Activated naive CD4-positive, alpha-beta T cell treated with anti-CD3 and anti-CD28 coated beads, Interleukin-2, amount 10 ng/mL, durations not matched to agents 7 days and 5 days (primary cell): ENCODE results near the gene ETS2.
"Not testable (repeated sequence)": the region's sequence is repeated elsewhere in the genome, so short reads cannot be mapped to it uniquely, and the experiment has no call there.

Source experiments
- CTCF ChIA-PET: fragments of 350-600 bp; sonication (Branson Sonifier 250); formaldehyde crosslinking; loops from one replicate; lab custom pipeline; 2021; ENCODE audit warnings: antibody characterized with exemption; lab: Charles Lee
- DNase-seq: peaks from one replicate; pipeline ENCODE4 v3.0.0-alpha.2; 2020
- H3K27ac Mint-ChIP-seq: one replicate; pipeline ENCODE4 v1.8.0; 2021; ENCODE audit warnings: mild to moderate bottlenecking, moderate library complexity, mixed read lengths
- H3K27me3 Mint-ChIP-seq: one replicate; pipeline ENCODE4 v1.8.0; 2021; ENCODE audit warnings: mild to moderate bottlenecking, mixed read lengths
- H3K36me3 Mint-ChIP-seq: one replicate; pipeline ENCODE4 v1.8.0; 2021; ENCODE audit warnings: mixed read lengths
- H3K4me1 Mint-ChIP-seq: one replicate; pipeline ENCODE4 v1.8.0; 2021; ENCODE audit warnings: mixed read lengths
- H3K4me3 Mint-ChIP-seq: one replicate; pipeline ENCODE4 v1.8.0; 2021; ENCODE audit warnings: mild to moderate bottlenecking, moderate library complexity, mixed read lengths
- H3K9me3 Mint-ChIP-seq: one replicate; pipeline ENCODE4 v1.8.0; 2021; ENCODE audit warnings: mixed read lengths

ETS2 gene

GRCh38 chr21:38821959-38822682 is 16.4 kb downstream of the ETS2 start:
- Mint-ChIP-seq H3K9me3 (no peaks in the 10 kb centered on the region), H3K4me3 (no peak overlapping the region), H3K36me3 (peaks cover 65% of the 10 kb centered on the region), H3K27me3 (no peaks in the 10 kb centered on the region), H3K27ac (peak overlapping the region; percentile 42), H3K4me1 (no peaks in the 10 kb centered on the region)
- CTCF ChIA-PET, result no interaction called here
- DNase-seq, result no peak

GRCh38 chr21:38822778-38823238 is 17.1 kb downstream of the ETS2 start:
- Mint-ChIP-seq H3K27ac (no peak overlapping the region), H3K4me3 (no peak overlapping the region), H3K4me1 (no peaks in the 10 kb centered on the region), H3K36me3 (peaks cover 58% of the 10 kb centered on the region), H3K9me3 (no peaks in the 10 kb centered on the region), H3K27me3 (no peaks in the 10 kb centered on the region)
- DNase-seq, result no peak
- CTCF ChIA-PET, result no interaction called here

- H3K27me3 Mint-ChIP-seq, result no peaks in the 10 kb centered on the region
- H3K27ac Mint-ChIP-seq, result no peak overlapping the region
- no peaks in the 10 kb centered on the region for H3K4me1 Mint-ChIP-seq
- H3K9me3 Mint-ChIP-seq, result no peaks in the 10 kb centered on the region
- peaks cover 50% of the 10 kb centered on the region for H3K36me3 Mint-ChIP-seq
- CTCF ChIA-PET, result no interaction called here
- H3K4me3 Mint-ChIP-seq, result no peak overlapping the region
- no peak for DNase-seq
Measured at GRCh38 chr21:38823737-38824123, 18.0 kb downstream of the ETS2 start.

- no peak overlapping the region for H3K4me3 Mint-ChIP-seq
- DNase-seq, result no peak
- H3K27me3 Mint-ChIP-seq, result no peaks in the 10 kb centered on the region
- peaks cover 44% of the 10 kb centered on the region for H3K36me3 Mint-ChIP-seq
- no peaks in the 10 kb centered on the region for H3K9me3 Mint-ChIP-seq
- CTCF ChIA-PET, result no interaction called here
- no peaks in the 10 kb centered on the region for H3K4me1 Mint-ChIP-seq
- no peak overlapping the region for H3K27ac Mint-ChIP-seq
Measured at GRCh38 chr21:38824124-38824822, 18.5 kb downstream of the ETS2 start.

GRCh38 chr21:38825269-38825668 is 19.5 kb downstream of the ETS2 start:
- peaks cover 34% of the 10 kb centered on the region for H3K36me3 Mint-ChIP-seq

GRCh38 chr21:38825921-38826320 is 20.2 kb downstream of the ETS2 start:
- CTCF ChIA-PET, result no interaction called here
- Mint-ChIP-seq H3K36me3 (peaks cover 28% of the 10 kb centered on the region), H3K27ac (no peak overlapping the region), H3K4me1 (no peaks in the 10 kb centered on the region), H3K27me3 (no peaks in the 10 kb centered on the region), H3K9me3 (no peaks in the 10 kb centered on the region), H3K4me3 (no peak overlapping the region)
- DNase-seq, result no peak

More at GRCh38 chr21:38825269-38825668, 19.5 kb downstream of the ETS2 start:
- no peaks in the 10 kb centered on the region for H3K4me1 Mint-ChIP-seq
- no peak overlapping the region for H3K27ac Mint-ChIP-seq
- no peak for DNase-seq
- CTCF ChIA-PET, result no interaction called here
- H3K27me3 Mint-ChIP-seq, result no peaks in the 10 kb centered on the region
- no peaks in the 10 kb centered on the region for H3K9me3 Mint-ChIP-seq
- no peak overlapping the region for H3K4me3 Mint-ChIP-seq

GRCh38 chr21:38828111-38828510 is 22.4 kb downstream of the ETS2 start:
- H3K9me3 Mint-ChIP-seq, H3K27ac Mint-ChIP-seq, H3K4me3 Mint-ChIP-seq, H3K27me3 Mint-ChIP-seq, DNase-seq, H3K4me1 Mint-ChIP-seq, CTCF ChIA-PET: not testable (repeated sequence)
- peaks cover 11% of the 10 kb centered on the region for H3K36me3 Mint-ChIP-seq

GRCh38 chr21:38830671-38831525 is 25.2 kb downstream of the ETS2 start:
- DNase-seq, result no peak
- CTCF ChIA-PET, result no interaction called here
- H3K36me3 Mint-ChIP-seq, result no peaks in the 10 kb centered on the region
- no peak overlapping the region for H3K4me3 Mint-ChIP-seq
- no peak overlapping the region for H3K27ac Mint-ChIP-seq
- no peaks in the 10 kb centered on the region for H3K9me3 Mint-ChIP-seq
- peaks cover 8% of the 10 kb centered on the region for H3K4me1 Mint-ChIP-seq
- no peaks in the 10 kb centered on the region for H3K27me3 Mint-ChIP-seq

GRCh38 chr21:38831526-38832467 is 26.1 kb downstream of the ETS2 start:
- no peaks in the 10 kb centered on the region for H3K9me3 Mint-ChIP-seq
- no peak overlapping the region for H3K4me3 Mint-ChIP-seq
- peaks cover 8% of the 10 kb centered on the region for H3K4me1 Mint-ChIP-seq
- DNase-seq, result peak; percentile 30
- CTCF ChIA-PET, result no interaction called here
- H3K27me3 Mint-ChIP-seq, result no peaks in the 10 kb centered on the region
- no peak overlapping the region for H3K27ac Mint-ChIP-seq
- H3K36me3 Mint-ChIP-seq, result no peaks in the 10 kb centered on the region

GRCh38 chr21:38832664-38833063 is 26.9 kb downstream of the ETS2 start:
- DNase-seq, result no peak
- Mint-ChIP-seq H3K4me1 (peaks cover 8% of the 10 kb centered on the region), H3K36me3 (no peaks in the 10 kb centered on the region), H3K27me3 (no peaks in the 10 kb centered on the region), H3K9me3 (no peaks in the 10 kb centered on the region), H3K27ac (no peak overlapping the region), H3K4me3 (no peak overlapping the region)
- CTCF ChIA-PET, result no interaction called here

- H3K4me3 Mint-ChIP-seq, result no peak overlapping the region
- H3K9me3 Mint-ChIP-seq, result no peaks in the 10 kb centered on the region
- H3K27me3 Mint-ChIP-seq, result peaks cover 2% of the 10 kb centered on the region
- peaks cover 8% of the 10 kb centered on the region for H3K4me1 Mint-ChIP-seq
- DNase-seq, result no peak
- H3K27ac Mint-ChIP-seq, result no peak overlapping the region
- H3K36me3 Mint-ChIP-seq, result no peaks in the 10 kb centered on the region
- CTCF ChIA-PET, result no interaction called here
Measured at GRCh38 chr21:38833117-38833516, 27.4 kb downstream of the ETS2 start.

GRCh38 chr21:38834725-38835124 is 29.0 kb downstream of the ETS2 start:
- Mint-ChIP-seq H3K9me3 (no peaks in the 10 kb centered on the region), H3K36me3 (no peaks in the 10 kb centered on the region), H3K4me1 (peaks cover 8% of the 10 kb centered on the region), H3K4me3 (no peak overlapping the region), H3K27me3 (peaks cover 3% of the 10 kb centered on the region), H3K27ac (no peak overlapping the region)
- CTCF ChIA-PET, result no interaction called here
- DNase-seq, result no peak

GRCh38 chr21:38837806-38838461 is 32.2 kb downstream of the ETS2 start:
- H3K27ac Mint-ChIP-seq, result no peak overlapping the region
- no peaks in the 10 kb centered on the region for H3K9me3 Mint-ChIP-seq
- no peak for DNase-seq
- H3K36me3 Mint-ChIP-seq, result no peaks in the 10 kb centered on the region
- no peaks in the 10 kb centered on the region for H3K4me1 Mint-ChIP-seq
- CTCF ChIA-PET, result no interaction called here
- peaks cover 3% of the 10 kb centered on the region for H3K27me3 Mint-ChIP-seq
- H3K4me3 Mint-ChIP-seq, result no peak overlapping the region
